H1 (cell line): Measurements from ENCODE around the gene SLC38A10. TPM values are rescaled to one million over a fixed set of nuclear protein-coding genes. Genes with fewer than 3 reads are reported as not detected.

Experiments used
- CTCF ChIA-PET: fragments of 300-600 bp; sonication (Branson Sonifier 250); formaldehyde crosslinking; loops from one replicate; lab custom pipeline; 2021; ENCODE audit not compliant: partially characterized antibody; lab: Charles Lee
- POLR2A ChIA-PET: fragments of 300-600 bp; sonication (Branson Sonifier 250); formaldehyde crosslinking; loops from one replicate; lab custom pipeline; 2021; ENCODE audit warnings: inconsistent platforms; ENCODE audit not compliant: partially characterized antibody; lab: Charles Lee
- DNase-seq, 2 experiments: peaks; one replicate each; pipeline versions ENCODE4 v3.0.0 to v3.0.0-alpha.2; 2010 to 2022; ENCODE audit warnings: low spot score in 2 of 2, low read depth in 1 of 2, mixed read lengths in 1 of 2
- FAIRE-seq: peaks from 2 replicates; lab custom pipeline; 2011; peaks lifted over from hg19 to GRCh38; lab: Jason Lieb, UNC
- H2AFZ ChIP-seq: 2 replicates; pipeline ENCODE4 v1.8.1; 2012; ENCODE audit warnings: low read length, inconsistent platforms
- H2AK5ac ChIP-seq: 2 replicates; pipeline ENCODE4 v1.6.1; 2013; ENCODE audit warnings: low read depth, low read length
- H2BK120ac ChIP-seq: replicated peaks from 2 replicates; pipeline ENCODE3; 2013; ENCODE audit warnings: low read depth, low read length, inconsistent platforms
- H2BK12ac ChIP-seq: 2 replicates; pipeline ENCODE4 v1.6.1; 2013; ENCODE audit warnings: low read depth, low read length
- H2BK15ac ChIP-seq: 2 replicates; pipeline ENCODE4 v1.6.1; 2013; ENCODE audit warnings: low read length
- H2BK20ac ChIP-seq: 2 replicates; pipeline ENCODE4 v1.6.1; 2013; ENCODE audit warnings: low read length
- H2BK5ac ChIP-seq: 2 replicates; pipeline ENCODE4 v1.6.1; 2013; ENCODE audit warnings: low read depth, low read length
- H3K14ac ChIP-seq: 2 replicates; pipeline ENCODE4 v1.6.1; 2013; ENCODE audit warnings: inconsistent platforms; ENCODE audit not compliant: insufficient read length
- H3K18ac ChIP-seq: 2 replicates; pipeline ENCODE4 v1.6.1; 2013; ENCODE audit warnings: low read length; ENCODE audit errors: extremely low read depth
- H3K23ac ChIP-seq: 2 replicates; pipeline ENCODE4 v1.6.1; 2013; ENCODE audit warnings: inconsistent platforms; ENCODE audit not compliant: insufficient read length
- H3K23me2 ChIP-seq: 2 replicates; pipeline ENCODE4 v1.6.1; 2013; ENCODE audit warnings: low read depth, low read length
- H3K27ac ChIP-seq: 2 replicates; pipeline ENCODE4 v1.6.1; 2011; ENCODE audit warnings: low read depth, low read length, inconsistent platforms
- H3K27me3 ChIP-seq, 4 experiments: replicated peaks in 1 of 4; 1 replicate in 1 of 4; 2 replicates in 3 of 4; pipeline versions ENCODE4 v1.6.1 to v1.8.1; 2011 to 2013; ENCODE audit warnings: low read length in 3 of 4, mild to moderate bottlenecking in 3 of 4, inconsistent platforms in 2 of 4, mixed read lengths in 2 of 4, moderate library complexity in 1 of 4; ENCODE audit not compliant: control insufficient read depth in 3 of 4, insufficient read depth in 3 of 4; ENCODE audit errors: extremely low read depth in 1 of 4
- H3K36me3 ChIP-seq, 4 experiments: 2 replicates each; pipeline versions ENCODE4 v1.6.1 to v1.8.1; 2011 to 2013; ENCODE audit warnings: mild to moderate bottlenecking in 4 of 4, low read length in 3 of 4, moderate library complexity in 2 of 4, control low read depth in 1 of 4, inconsistent platforms in 1 of 4; ENCODE audit not compliant: insufficient read depth in 4 of 4, control insufficient read depth in 2 of 4
- H3K4ac ChIP-seq: replicated peaks from 2 replicates; pipeline ENCODE3; 2013; ENCODE audit warnings: low read length, low read depth, mixed read lengths, inconsistent platforms; ENCODE audit not compliant: insufficient read length
- H3K4me1 ChIP-seq, 4 experiments: replicated peaks in 1 of 4; 1 replicate in 1 of 4; 2 replicates in 3 of 4; pipeline versions ENCODE4 v1.6.1 to v1.8.1; 2011 to 2013; ENCODE audit warnings: low read length in 3 of 4, inconsistent platforms in 2 of 4, mixed read lengths in 1 of 4; ENCODE audit not compliant: insufficient read depth in 4 of 4, control insufficient read depth in 3 of 4
- H3K4me2 ChIP-seq, 2 experiments: 2 replicates each; pipeline versions ENCODE4 v1.6.1 to v1.8.1; 2011 to 2013; ENCODE audit warnings: low read depth in 2 of 2, low read length in 2 of 2, control low read depth in 1 of 2, inconsistent platforms in 1 of 2, mild to moderate bottlenecking in 1 of 2; ENCODE audit not compliant: insufficient read depth in 1 of 2
- H3K4me3 ChIP-seq, 4 experiments: fragments of 200-600, 300-600 bp in 1 of 4; sonication (generic), shearing (Covaris generic), sonication (Bioruptor Twin) in 1 of 4; 2 replicates each; pipeline versions ENCODE4 v1.5.1 to v1.8.1; 2011 to 2016; ENCODE audit warnings: low read length in 4 of 4, low read depth in 3 of 4, control low read depth in 2 of 4, inconsistent platforms in 2 of 4, mild to moderate bottlenecking in 2 of 4, mixed read lengths in 1 of 4, moderate library complexity in 1 of 4; ENCODE audit not compliant: insufficient read depth in 2 of 4; ENCODE audit errors: extremely low read depth in 1 of 4
- H3K56ac ChIP-seq: replicated peaks from 2 replicates; pipeline ENCODE3; 2013; ENCODE audit warnings: low read depth, mild to moderate bottlenecking, mixed read lengths, low read length, inconsistent platforms; ENCODE audit not compliant: insufficient read length
- H3K79me1 ChIP-seq: 2 replicates; pipeline ENCODE4 v1.6.1; 2013; ENCODE audit warnings: low read depth, low read length, control low read depth
- H3K79me2 ChIP-seq, 2 experiments: 2 replicates each; pipeline versions ENCODE4 v1.6.1 to v1.8.1; 2012 to 2013; ENCODE audit warnings: low read length in 2 of 2, mild to moderate bottlenecking in 2 of 2, inconsistent platforms in 1 of 2; ENCODE audit not compliant: insufficient read depth in 2 of 2, control insufficient read depth in 1 of 2
- H3K9ac ChIP-seq, 4 experiments: replicated peaks in 1 of 4; 1 replicate in 1 of 4; 2 replicates in 3 of 4; pipeline versions ENCODE4 v1.6.1 to v1.8.1; 2011 to 2013; ENCODE audit warnings: low read depth in 3 of 4, low read length in 3 of 4, control low read depth in 2 of 4, mild to moderate bottlenecking in 2 of 4, moderate library complexity in 2 of 4, inconsistent platforms in 1 of 4; ENCODE audit errors: extremely low read depth in 1 of 4
- H3K9me3 ChIP-seq, 2 experiments: 2 replicates each; pipeline versions ENCODE4 v1.6.1 to v1.8.1; 2012 to 2013; ENCODE audit warnings: mild to moderate bottlenecking in 2 of 2, moderate library complexity in 2 of 2, control low read depth in 1 of 2, inconsistent platforms in 1 of 2, low read depth in 1 of 2, low read length in 1 of 2, mixed read lengths in 1 of 2; ENCODE audit not compliant: insufficient read depth in 2 of 2
- H4K20me1 ChIP-seq, 2 experiments: replicated peaks in 1 of 2; 2 replicates each; pipeline versions ENCODE3 to v1.8.1; 2011 to 2013; ENCODE audit warnings: inconsistent platforms in 2 of 2, low read length in 2 of 2, mild to moderate bottlenecking in 1 of 2; ENCODE audit not compliant: insufficient read depth in 2 of 2, control insufficient read depth in 1 of 2
- H4K5ac ChIP-seq: 2 replicates; pipeline ENCODE4 v1.6.1; 2013; ENCODE audit warnings: low read length, low read depth, mixed read lengths, inconsistent platforms; ENCODE audit not compliant: insufficient read length
- H4K8ac ChIP-seq: 2 replicates; pipeline ENCODE4 v1.8.0; 2013; ENCODE audit warnings: mild to moderate bottlenecking, moderate library complexity, low read length, inconsistent platforms; ENCODE audit not compliant: insufficient read depth; ENCODE audit errors: extremely low read depth
- H4K91ac ChIP-seq: replicated peaks from 2 replicates; pipeline ENCODE3; 2013; ENCODE audit warnings: low read length, mixed read lengths, inconsistent platforms; ENCODE audit not compliant: insufficient read length
- CBX5 ChIP-seq: fragments of 300-800, 300-1000 bp; sonication (generic); IDR thresholded peaks from 2 replicates; pipeline ENCODE4 v1.7.1; 2016; ENCODE audit warnings: antibody characterized with exemption, low read length, low read depth
- CHD1 ChIP-seq: IDR thresholded peaks from 2 replicates; pipeline ENCODE4 v1.6.1; 2012; ENCODE audit warnings: low read depth, low read length, improper control_type of control experiment
- EZH2 ChIP-seq: fragments of 200-600 bp; sonication (generic); IDR thresholded peaks from 2 replicates; pipeline ENCODE4 v1.7.1; 2012; ENCODE audit warnings: low read depth, mild to moderate bottlenecking, moderate library complexity, low read length, inconsistent platforms; ENCODE audit not compliant: severe bottlenecking
- GABPA ChIP-seq: IDR thresholded peaks from 2 replicates; pipeline ENCODE4 v1.6.1; 2011; ENCODE audit warnings: mild to moderate bottlenecking, low read length, moderate library complexity, borderline replicate concordance; ENCODE audit not compliant: insufficient read depth
- HDAC2 ChIP-seq, 2 experiments: fragments of 300-600 bp in 1 of 2; sonication (generic) in 1 of 2; IDR thresholded peaks; 2 replicates each; pipeline ENCODE4 v1.6.1; 2011 to 2012; ENCODE audit warnings: low read depth in 2 of 2, low read length in 2 of 2, mild to moderate bottlenecking in 2 of 2, moderate library complexity in 2 of 2, borderline replicate concordance in 1 of 2, inconsistent platforms in 1 of 2
- SP1 ChIP-seq: IDR thresholded peaks from 2 replicates; pipeline ENCODE4 v1.6.1; 2011; ENCODE audit warnings: low read depth, low read length
- SRF ChIP-seq: IDR thresholded peaks from 2 replicates; pipeline ENCODE4 v1.6.1; 2011; ENCODE audit warnings: mild to moderate bottlenecking, low read depth, low read length, moderate library complexity
- WGBS, 2 experiments: shearing (Covaris generic) in 1 of 2; methylation state at CpG; one replicate each; pipeline versions ENCODE4 v1.1.6 to v1.1.7; 2013 to 2015; ENCODE audit warnings: low lambda C conversion rate in 2 of 2, mixed read lengths in 2 of 2, inconsistent platforms in 1 of 2, low coverage in 1 of 2, missing lambda C conversion rate in 1 of 2; ENCODE audit not compliant: insufficient replicate concordance in 2 of 2, insufficient coverage in 1 of 2, insufficient read length in 1 of 2; ENCODE audit errors: extremely low coverage in 1 of 2, missing lambda C conversion rate in 1 of 2; 5-methylcytosine and 5-hydroxymethylcytosine counted together
- polyA plus RNA-seq, 7 experiments: library from polyadenylated mRNA; depleted of rRNA in 3 of 7; stranded (reverse) in 5 of 7; unstranded in 2 of 7; fragments of >200 nt in 5 of 7; fragments of 200-250 nt in 2 of 7; gene quantifications; 1 replicate in 5 of 7; 2 replicates in 1 of 7; 4 replicates in 1 of 7; pipeline versions ENCODE4 v1.2.1 to v1.2.3, GENCODE V29; 2011 to 2013; ENCODE audit warnings: missing spikeins in 2 of 7, mixed read lengths in 2 of 7
- total RNA-seq: library from RNA; stranded (reverse); fragmentation: NEBNext Ultra II Directional; extraction: Animal tissue kit (Norgen Biotek cat#: 25700); gene quantifications from 2 replicates; pipeline ENCODE4 v1.2.1, GENCODE V29; 2021

The SLC38A10 gene
- total and polyA plus RNA-seq, 2 of the 8 experiments (the other 6 are each of a cell fraction or from before 2014, with no cell fraction given) = 26.4 to 41.0 TPM

- H2BK12ac ChIP-seq = no peak overlapping the region
- POLR2A ChIA-PET = interaction anchor here (0.9 kb wide), 1 partner anchor 149 kb away, joined by 3 read pairs; no protein-coding TSS in a partner anchor
- no peak overlapping the region for H2AFZ ChIP-seq
- no peak overlapping the region for H4K91ac ChIP-seq
- no peak overlapping the region for H2BK20ac ChIP-seq
- H4K8ac ChIP-seq = no peak overlapping the region
- CTCF ChIA-PET = interaction anchor here (0.6 to 7.0 kb wide), 35 partner anchors 9 to 722 kb away, joined by 3 to 50 read pairs (median 4); partner anchors contain the start of genes CEP131, NDUFAF8, SLC38A10 and TEPSIN
- FAIRE-seq (no peak), DNase-seq (no peak)
- no peaks in the 10 kb centered on the region; a peak in 1 of 8 replicates for H3K36me3 ChIP-seq
- H2BK15ac ChIP-seq = no peak overlapping the region
- H3K23me2 ChIP-seq = peaks cover 6% of the 10 kb centered on the region; the same call in 1 of the 2 replicates
- no peak overlapping the region for H2BK5ac ChIP-seq
- H3K4me1 ChIP-seq = peaks cover 0 to 8% (median 2%) of the 10 kb centered on the region in 4 experiments; a peak in 3 of 7 replicates
- 89% methylated on average over 15 of the region's 15 CpGs; no CpG with 5 or more reads in 1 of the 2 experiments for WGBS, 2 experiments
- no peak overlapping the region for H3K18ac ChIP-seq
- no peak overlapping the region for H3K56ac ChIP-seq
- H4K20me1 ChIP-seq = peaks cover 0 to 11% of the 10 kb centered on the region in 2 experiments
- no peaks in the 10 kb centered on the region for H3K79me1 ChIP-seq
- no peak overlapping the region for H3K4me3 ChIP-seq
- no peak overlapping the region for H3K4ac ChIP-seq
- no peak overlapping the region for H3K14ac ChIP-seq
- TF ChIP-seq EZH2 (no peak), SP1 (no peak), GABPA (no peak), CHD1 (no peak), HDAC2 (IDR thresholded peaks at IDR 0.05; ENCODE audit: borderline replicate concordance in 1 of 2, low read depth in 2 of 2, low read length in 2 of 2) (no peak), CBX5 (no peak), SRF (no peak)
- no peaks in the 10 kb centered on the region for H3K27me3 ChIP-seq
- no peak overlapping the region for H3K27ac ChIP-seq
- no peak overlapping the region for H3K4me2 ChIP-seq
- H4K5ac ChIP-seq = no peak overlapping the region
- no peak overlapping the region for H3K9ac ChIP-seq
- no peak overlapping the region for H3K23ac ChIP-seq
- H3K79me2 ChIP-seq = no peaks in the 10 kb centered on the region
- H2AK5ac ChIP-seq = no peak overlapping the region
- H3K9me3 ChIP-seq = no peaks in the 10 kb centered on the region
- no peak overlapping the region for H2BK120ac ChIP-seq
Measured at GRCh38 chr17:81252987-81253329, 42.1 kb downstream of the SLC38A10 start.
